SIG-M5 treated with dmso at 0.1 percent for 504 hours (cell line): ENCODE data around the gene SLC35F4.
"Not testable (repeated sequence)": the region's sequence is repeated elsewhere in the genome, so short reads cannot be mapped to it uniquely, and the experiment has no call there.

Experiments
- DNase-seq: peaks from one replicate; lab custom pipeline; 2025; ENCODE audit not compliant: unreplicated experiment; lab: John Stamatoyannopoulos, UW

Gene SLC35F4

GRCh38 chr14:57865403-57866198 is at the start of gene SLC35F4:
Gene SLC35F4, minus strand, starts transcription at chr14:57866092.
- DNase-seq: no peak

GRCh38 chr14:57909626-57910025 is 43.7 kb upstream of the SLC35F4 start:
- no peak for DNase-seq

GRCh38 chr14:57903954-57904353 is 38.1 kb upstream of the SLC35F4 start:
- no peak for DNase-seq

- no peak for DNase-seq
Measured at GRCh38 chr14:57898837-57899572, 33.1 kb upstream of the SLC35F4 start.

GRCh38 chr14:57897144-57897748 is 31.4 kb upstream of the SLC35F4 start:
- DNase-seq: no peak

GRCh38 chr14:57889245-57889644 is 23.4 kb upstream of the SLC35F4 start:
- DNase-seq: no peak

GRCh38 chr14:57884175-57884574 is 18.3 kb upstream of the SLC35F4 start:
- DNase-seq: no peak

GRCh38 chr14:57883061-57883460 is 17.2 kb upstream of the SLC35F4 start:
- DNase-seq: no peak

GRCh38 chr14:57879516-57879915 is 13.6 kb upstream of the SLC35F4 start:
- no peak for DNase-seq

- DNase-seq: no peak
Measured at GRCh38 chr14:57875985-57876384, 10.1 kb upstream of the SLC35F4 start.

- no peak for DNase-seq
Measured at GRCh38 chr14:57875296-57875695, 9.4 kb upstream of the SLC35F4 start.

GRCh38 chr14:57871459-57872080 is 5.7 kb upstream of the SLC35F4 start:
- peak; percentile 29 for DNase-seq

- no peak for DNase-seq
Measured at GRCh38 chr14:57870686-57871457, 5.0 kb upstream of the SLC35F4 start.

GRCh38 chr14:57869617-57870016 is 3.7 kb upstream of the SLC35F4 start:
- no peak for DNase-seq

GRCh38 chr14:57866199-57866705 is 360 bp upstream of the SLC35F4 start:
- no peak for DNase-seq

- DNase-seq: no peak
Measured at GRCh38 chr14:57865066-57865402, 858 bp downstream of the SLC35F4 start.

- DNase-seq: no peak
Measured at GRCh38 chr14:57864659-57865058, 1.2 kb downstream of the SLC35F4 start.

GRCh38 chr14:57863471-57863870 is 2.4 kb downstream of the SLC35F4 start:
- no peak for DNase-seq

- not testable (repeated sequence) for DNase-seq
Measured at GRCh38 chr14:57855666-57856065, 10.2 kb downstream of the SLC35F4 start.

- DNase-seq: no peak
Measured at GRCh38 chr14:57854571-57854970, 11.3 kb downstream of the SLC35F4 start.

GRCh38 chr14:57851354-57851753 is 14.5 kb downstream of the SLC35F4 start:
- DNase-seq: no peak
